Peyer's patch (tissue), 4 donors: ENCODE measurements around the gene MED19. TPM values are rescaled to one million over a fixed set of nuclear protein-coding genes. Genes with fewer than 3 reads are reported as not detected.

Source experiments
- DNase-seq, 3 donors: peaks; one replicate each; pipeline ENCODE4 v3.0.0-alpha.2; 2017 to 2019
- H3K27ac ChIP-seq, 4 donors: fragments of 200-600 bp; sonication (generic); one replicate each; pipeline ENCODE4 v1.5.1; 2016 to 2019
- H3K27me3 ChIP-seq, 2 donors: fragments of 200-600 bp; sonication (generic); one replicate each; pipeline ENCODE4 v1.5.1; 2019
- H3K36me3 ChIP-seq, 3 donors: fragments of 200-600 bp; sonication (generic); one replicate each; pipeline ENCODE4 v1.5.1; 2016 to 2019
- H3K4me1 ChIP-seq, 4 donors: fragments of 200-600 bp; sonication (generic); one replicate each; pipeline ENCODE4 v1.5.1; 2016 to 2019
- H3K4me3 ChIP-seq, 4 donors: fragments of 200-600 bp; sonication (generic); 1 replicate in 3 of 4; 2 replicates in 1 of 4; pipeline ENCODE4 v1.5.1; 2016 to 2019; ENCODE audit warnings: mild to moderate bottlenecking in 1 of 4
- H3K9me3 ChIP-seq, 4 donors: fragments of 200-600 bp; sonication (generic); one replicate each; pipeline ENCODE4 v1.5.1; 2016 to 2019; ENCODE audit warnings: mild to moderate bottlenecking in 1 of 4
- POLR2A ChIP-seq, 2 donors: fragments of 450-650 bp; IDR thresholded peaks; one replicate each; pipeline ENCODE4 v1.5.1; 2017; ENCODE audit warnings: antibody characterized with exemption in 2 of 2, mild to moderate bottlenecking in 2 of 2, moderate library complexity in 2 of 2
- total RNA-seq, 4 donors: library from RNA; depleted of rRNA; stranded (reverse); fragments of >200 nt; gene quantifications; one replicate each; pipeline ENCODE4 v1.1.0, GENCODE V29; 2016
- TF ChIP-seq, protein P1 (sequence below), 6 experiments: fragments of 450-650 bp in 4 of 6; fragments of 200-600 bp in 2 of 6; sonication (generic) in 1 of 6; IDR thresholded peaks; one replicate each; pipeline ENCODE4 v1.5.1; 2017 to 2019; ENCODE audit warnings: antibody characterized with exemption in 6 of 6, mild to moderate bottlenecking in 3 of 6, moderate library complexity in 1 of 6

The MED19 gene
- total RNA-seq, 4 donors from 2014 or later: 3.0 to 26.4 (median 21.5) TPM

- Histone ChIP-seq H3K4me1 (peaks cover 0 to 17% (median 0%) of the 10 kb centered on the region in 4 donors), H3K27me3 (no peaks in the 10 kb centered on the region), H3K9me3 (no peaks in the 10 kb centered on the region), H3K27ac (no peak overlapping the region), H3K36me3 (peaks cover 0 to 39% (median 0%) of the 10 kb centered on the region in 3 donors), H3K4me3 (no peak overlapping the region)
- peak in 1 of 3 donors; percentile 56 for DNase-seq
- TF ChIP-seq, protein P1, sequence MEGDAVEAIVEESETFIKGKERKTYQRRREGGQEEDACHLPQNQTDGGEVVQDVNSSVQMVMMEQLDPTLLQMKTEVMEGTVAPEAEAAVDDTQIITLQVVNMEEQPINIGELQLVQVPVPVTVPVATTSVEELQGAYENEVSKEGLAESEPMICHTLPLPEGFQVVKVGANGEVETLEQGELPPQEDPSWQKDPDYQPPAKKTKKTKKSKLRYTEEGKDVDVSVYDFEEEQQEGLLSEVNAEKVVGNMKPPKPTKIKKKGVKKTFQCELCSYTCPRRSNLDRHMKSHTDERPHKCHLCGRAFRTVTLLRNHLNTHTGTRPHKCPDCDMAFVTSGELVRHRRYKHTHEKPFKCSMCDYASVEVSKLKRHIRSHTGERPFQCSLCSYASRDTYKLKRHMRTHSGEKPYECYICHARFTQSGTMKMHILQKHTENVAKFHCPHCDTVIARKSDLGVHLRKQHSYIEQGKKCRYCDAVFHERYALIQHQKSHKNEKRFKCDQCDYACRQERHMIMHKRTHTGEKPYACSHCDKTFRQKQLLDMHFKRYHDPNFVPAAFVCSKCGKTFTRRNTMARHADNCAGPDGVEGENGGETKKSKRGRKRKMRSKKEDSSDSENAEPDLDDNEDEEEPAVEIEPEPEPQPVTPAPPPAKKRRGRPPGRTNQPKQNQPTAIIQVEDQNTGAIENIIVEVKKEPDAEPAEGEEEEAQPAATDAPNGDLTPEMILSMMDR (IDR thresholded peaks at IDR 0.05): no peak
- no peak for TF ChIP-seq POLR2A (IDR thresholded peaks at IDR 0.05)
These were observed 32.6 kb downstream of the MED19 start for GRCh38 chr11:57679396-57679795.

- Histone ChIP-seq H3K4me3 (no peak overlapping the region), H3K27ac (no peak overlapping the region)
These were observed 36.7 kb downstream of the MED19 start for GRCh38 chr11:57675176-57675941.

GRCh38 chr11:57674251-57674650, 37.8 kb downstream of the MED19 start:
- Histone ChIP-seq H3K4me1 (peaks cover 0 to 17% (median 5%) of the 10 kb centered on the region in 4 donors), H3K27me3 (no peaks in the 10 kb centered on the region), H3K27ac (no peak overlapping the region), H3K9me3 (no peaks in the 10 kb centered on the region), H3K4me3 (no peak overlapping the region), H3K36me3 (peaks cover 0 to 42% (median 0%) of the 10 kb centered on the region in 3 donors)
- TF ChIP-seq POLR2A (IDR thresholded peaks at IDR 0.05): no peak
- TF ChIP-seq, protein P1 (IDR thresholded peaks at IDR 0.05): no peak
- no peak for DNase-seq

More at GRCh38 chr11:57675176-57675941, 36.7 kb downstream of the MED19 start:
- TF ChIP-seq, protein P1 (IDR thresholded peaks at IDR 0.05): no peak
- no peak for TF ChIP-seq POLR2A (IDR thresholded peaks at IDR 0.05)
- Histone ChIP-seq H3K4me1 (peaks cover 0 to 17% (median 0%) of the 10 kb centered on the region in 4 donors), H3K27me3 (no peaks in the 10 kb centered on the region), H3K36me3 (peaks cover 0 to 42% (median 0%) of the 10 kb centered on the region in 3 donors), H3K9me3 (no peaks in the 10 kb centered on the region)
- DNase-seq: no peak

- peaks cover 0 to 19% (median 0%) of the 10 kb centered on the region in 3 donors for H3K36me3 ChIP-seq
- H3K27me3 ChIP-seq: no peaks in the 10 kb centered on the region
- H3K4me1 ChIP-seq: peaks cover 0 to 26% (median 10%) of the 10 kb centered on the region in 4 donors
- TF ChIP-seq, protein P1 (IDR thresholded peaks at IDR 0.05): no peak
- no peak for TF ChIP-seq POLR2A (IDR thresholded peaks at IDR 0.05)
- peak overlapping the region; percentile 96 to 99 (median 98) for H3K27ac ChIP-seq
- no peaks in the 10 kb centered on the region for H3K9me3 ChIP-seq
- DNase-seq: peak in 2 of 3 donors; percentile 42 to 67
- H3K4me3 ChIP-seq: peak overlapping the region; percentile 79 to 97 (median 88)
These were observed 43.6 kb downstream of the MED19 start for GRCh38 chr11:57668434-57668782.

GRCh38 chr11:57667736-57668433, 44.1 kb downstream of the MED19 start, which contains the start of gene ZDHHC5:
TSS of gene ZDHHC5 (plus strand) at chr11:57668114. CDS start at chr11:57673091, 4,977 bp downstream.
- Histone ChIP-seq H3K4me3 (peak within 1 kb of the TSS; percentile 79 to 97 (median 88)), H3K27ac (peak within 1 kb of the TSS; percentile 96 to 99 (median 98)), H3K9me3 (no peaks in the 10 kb centered on the region), H3K4me1 (peaks cover 0 to 26% (median 10%) of the 10 kb centered on the region in 4 donors), H3K27me3 (no peaks in the 10 kb centered on the region), H3K36me3 (peaks cover 0 to 13% (median 0%) of the 10 kb centered on the region in 3 donors)
- peak; percentile 82 to 94 for TF ChIP-seq POLR2A (IDR thresholded peaks at IDR 0.05)
- TF ChIP-seq, protein P1 (IDR thresholded peaks at IDR 0.05): peak in 5 of 6 experiments; percentile 63 to 80 (median 76)
- DNase-seq: peak; percentile 99 to 100 (median 100)
